Thyroid gland (tissue), 4 donors: ENCODE data around the gene ADI1. TPM values are rescaled to one million over a fixed set of nuclear protein-coding genes. Genes with fewer than 3 reads are reported as not detected.

Experiments
- DNase-seq, 2 donors: peaks; one replicate each; pipeline ENCODE4 v3.0.0-alpha.2; 2019
- H3K27ac ChIP-seq, 3 donors: fragments of 200-600 bp; sonication (generic); 1 replicate in 2 of 3; 2 replicates in 1 of 3; pipeline ENCODE4 v1.5.1; 2016 to 2019; ENCODE audit warnings: mild to moderate bottlenecking in 1 of 3, moderate library complexity in 1 of 3
- H3K27me3 ChIP-seq: fragments of 200-600 bp; sonication (generic); one replicate; pipeline ENCODE4 v1.5.1; 2019
- H3K36me3 ChIP-seq, 2 donors: fragments of 200-600 bp; sonication (generic); one replicate each; pipeline ENCODE4 v1.5.1; 2016 to 2019
- H3K4me1 ChIP-seq, 2 donors: fragments of 200-600 bp; sonication (generic); one replicate each; pipeline ENCODE4 v1.5.1; 2017 to 2019
- H3K4me3 ChIP-seq, 3 donors: fragments of 200-600 bp; sonication (generic); replicated peaks in 1 of 3; 1 replicate in 2 of 3; 2 replicates in 1 of 3; pipeline ENCODE4 v1.5.1; 2016; ENCODE audit warnings: mild to moderate bottlenecking in 1 of 3
- H3K9me3 ChIP-seq: fragments of 200-600 bp; sonication (generic); one replicate; pipeline ENCODE4 v1.5.1; 2017
- POLR2A ChIP-seq, 2 donors: fragments of 450-650 bp; IDR thresholded peaks; one replicate each; pipeline ENCODE4 v1.6.1; 2017; ENCODE audit warnings: antibody characterized with exemption in 2 of 2, mild to moderate bottlenecking in 2 of 2, moderate library complexity in 1 of 2
- WGBS, 2 donors: methylation state at CpG; one replicate each; pipeline ENCODE4 v1.1.5; 2017; 5-methylcytosine and 5-hydroxymethylcytosine counted together
- intact Hi-C: fragments of 100-400 bp; cut with DNase I; formaldehyde crosslinking; loops from one replicate; pipeline ENCODE4 v1.15.1; 2023
- total RNA-seq, 4 donors: library from RNA; depleted of rRNA; stranded (reverse); fragments of >200 nt; gene quantifications; one replicate each; pipeline ENCODE4 v1.2.3, GENCODE V29; 2016
- TF ChIP-seq, protein P1 (sequence below), 6 experiments: fragments of 200-600 bp in 3 of 6; fragments of 450-650 bp in 3 of 6; sonication (generic) in 3 of 6; IDR thresholded peaks; one replicate each; pipeline ENCODE4 v1.5.1; 2016 to 2019; ENCODE audit warnings: antibody characterized with exemption in 6 of 6, mild to moderate bottlenecking in 2 of 6, inconsistent platforms in 1 of 6, moderate library complexity in 1 of 6

The ADI1 gene
- total RNA-seq, 4 donors from 2014 or later: 35.9 to 65.1 (median 59.2) TPM

DNA sequence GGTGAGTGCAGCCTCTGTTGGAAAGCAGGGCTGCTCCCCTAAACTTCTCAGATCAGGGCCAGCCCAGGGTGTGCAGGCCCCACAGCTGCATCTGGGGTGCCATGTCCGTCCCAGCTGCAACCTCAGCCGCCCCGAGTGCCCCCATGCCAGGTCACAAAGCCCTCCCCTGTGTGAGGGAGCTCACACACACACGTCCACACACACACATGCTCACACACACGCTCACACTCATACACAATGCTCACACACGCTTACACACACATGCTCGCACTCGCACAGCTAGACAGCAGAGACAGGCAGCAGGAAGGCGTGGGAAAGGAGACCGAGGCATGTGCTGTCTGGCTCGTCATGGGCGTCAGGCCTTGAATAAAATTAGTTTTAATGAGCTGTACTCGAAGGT is 55.4 kb downstream of the ADI1 start:
- intact Hi-C loops: loop anchor here (5.0 to 10.0 kb wide), 2 partner anchors 42 to 279 kb away; no protein-coding TSS in a partner anchor
- H3K4me1 ChIP-seq: peaks cover 24 to 29% of the 10 kb centered on the region in 2 donors
- 94 to 96% methylated on average over 10 to 11 of the region's 13 CpGs for WGBS, 2 donors
- H3K36me3 ChIP-seq: peaks cover 21 to 38% of the 10 kb centered on the region in 2 donors
- no peak overlapping the region for H3K4me3 ChIP-seq
- no peak for DNase-seq
- no peaks in the 10 kb centered on the region for H3K27me3 ChIP-seq
- H3K27ac ChIP-seq: no peak overlapping the region
- H3K9me3 ChIP-seq: no peaks in the 10 kb centered on the region
- no peak for TF ChIP-seq POLR2A (IDR thresholded peaks at IDR 0.05)
- TF ChIP-seq, protein P1, sequence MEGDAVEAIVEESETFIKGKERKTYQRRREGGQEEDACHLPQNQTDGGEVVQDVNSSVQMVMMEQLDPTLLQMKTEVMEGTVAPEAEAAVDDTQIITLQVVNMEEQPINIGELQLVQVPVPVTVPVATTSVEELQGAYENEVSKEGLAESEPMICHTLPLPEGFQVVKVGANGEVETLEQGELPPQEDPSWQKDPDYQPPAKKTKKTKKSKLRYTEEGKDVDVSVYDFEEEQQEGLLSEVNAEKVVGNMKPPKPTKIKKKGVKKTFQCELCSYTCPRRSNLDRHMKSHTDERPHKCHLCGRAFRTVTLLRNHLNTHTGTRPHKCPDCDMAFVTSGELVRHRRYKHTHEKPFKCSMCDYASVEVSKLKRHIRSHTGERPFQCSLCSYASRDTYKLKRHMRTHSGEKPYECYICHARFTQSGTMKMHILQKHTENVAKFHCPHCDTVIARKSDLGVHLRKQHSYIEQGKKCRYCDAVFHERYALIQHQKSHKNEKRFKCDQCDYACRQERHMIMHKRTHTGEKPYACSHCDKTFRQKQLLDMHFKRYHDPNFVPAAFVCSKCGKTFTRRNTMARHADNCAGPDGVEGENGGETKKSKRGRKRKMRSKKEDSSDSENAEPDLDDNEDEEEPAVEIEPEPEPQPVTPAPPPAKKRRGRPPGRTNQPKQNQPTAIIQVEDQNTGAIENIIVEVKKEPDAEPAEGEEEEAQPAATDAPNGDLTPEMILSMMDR (IDR thresholded peaks at IDR 0.05): no peak

DNA sequence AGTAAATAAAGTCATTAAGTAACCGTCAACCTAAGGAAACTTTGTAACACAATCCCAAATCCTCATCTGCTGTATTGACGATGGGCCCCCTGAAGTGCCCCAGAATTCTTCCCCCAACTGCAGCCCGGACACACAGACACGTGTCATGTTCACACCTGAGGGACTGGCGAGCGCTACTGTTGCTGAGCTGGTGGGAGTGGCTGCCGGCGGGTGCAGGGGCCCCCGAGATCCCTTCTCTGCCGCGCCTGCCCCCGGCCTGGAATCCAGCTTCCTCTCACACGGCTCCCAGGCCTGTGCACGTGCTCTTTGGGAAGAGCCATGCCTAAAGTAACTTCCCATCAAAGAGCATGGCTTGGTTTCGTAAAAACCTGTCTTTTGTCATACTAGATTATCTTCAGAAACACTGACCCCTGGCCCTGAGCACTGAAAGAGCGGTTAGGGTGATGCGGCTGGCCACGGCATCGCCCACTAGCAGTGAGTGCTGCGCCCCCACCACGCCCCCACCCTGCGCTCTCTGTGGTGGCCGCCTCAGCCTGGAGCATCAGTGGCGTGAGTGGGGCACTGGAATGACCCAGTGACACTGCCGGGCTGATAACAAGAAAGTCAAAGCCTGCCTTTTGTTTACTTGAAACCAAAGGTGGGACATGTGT is 56.0 kb downstream of the ADI1 start:
- no peak overlapping the region for H3K27ac ChIP-seq
- H3K4me3 ChIP-seq: no peak overlapping the region
- DNase-seq: no peak
- TF ChIP-seq, protein P1 (IDR thresholded peaks at IDR 0.05): no peak
- no peak for TF ChIP-seq POLR2A (IDR thresholded peaks at IDR 0.05)
- H3K4me1 ChIP-seq: peaks cover 30 to 36% of the 10 kb centered on the region in 2 donors
- intact Hi-C loops: loop anchor here (5.0 to 10.0 kb wide), 2 partner anchors 41 to 279 kb away; no protein-coding TSS in a partner anchor
- peaks cover 22 to 32% of the 10 kb centered on the region in 2 donors for H3K36me3 ChIP-seq
- WGBS, 2 donors: 87 to 88% methylated on average over 18 to 25 of the region's 25 CpGs
- no peaks in the 10 kb centered on the region for H3K9me3 ChIP-seq
- H3K27me3 ChIP-seq: no peaks in the 10 kb centered on the region

GRCh38 chr2:3462493-3463104 is 56.7 kb downstream of the ADI1 start:
- Histone ChIP-seq H3K27ac (no peak overlapping the region), H3K4me1 (peaks cover 30 to 41% of the 10 kb centered on the region in 2 donors), H3K9me3 (no peaks in the 10 kb centered on the region), H3K27me3 (no peaks in the 10 kb centered on the region), H3K36me3 (peaks cover 29% of the 10 kb centered on the region in 2 donors), H3K4me3 (no peak overlapping the region)
- no peak for TF ChIP-seq POLR2A (IDR thresholded peaks at IDR 0.05)
- TF ChIP-seq, protein P1 (IDR thresholded peaks at IDR 0.05): peak in 1 of 6 experiments; percentile 6
- 79 to 82% methylated on average over 10 of the region's 10 CpGs for whole genome bisulfite sequencing, 2 donors
- DNase-seq: no peak
- intact Hi-C loops: loop anchor here (5.0 to 10.0 kb wide), 2 partner anchors 40 to 278 kb away; no protein-coding TSS in a partner anchor

DNA sequence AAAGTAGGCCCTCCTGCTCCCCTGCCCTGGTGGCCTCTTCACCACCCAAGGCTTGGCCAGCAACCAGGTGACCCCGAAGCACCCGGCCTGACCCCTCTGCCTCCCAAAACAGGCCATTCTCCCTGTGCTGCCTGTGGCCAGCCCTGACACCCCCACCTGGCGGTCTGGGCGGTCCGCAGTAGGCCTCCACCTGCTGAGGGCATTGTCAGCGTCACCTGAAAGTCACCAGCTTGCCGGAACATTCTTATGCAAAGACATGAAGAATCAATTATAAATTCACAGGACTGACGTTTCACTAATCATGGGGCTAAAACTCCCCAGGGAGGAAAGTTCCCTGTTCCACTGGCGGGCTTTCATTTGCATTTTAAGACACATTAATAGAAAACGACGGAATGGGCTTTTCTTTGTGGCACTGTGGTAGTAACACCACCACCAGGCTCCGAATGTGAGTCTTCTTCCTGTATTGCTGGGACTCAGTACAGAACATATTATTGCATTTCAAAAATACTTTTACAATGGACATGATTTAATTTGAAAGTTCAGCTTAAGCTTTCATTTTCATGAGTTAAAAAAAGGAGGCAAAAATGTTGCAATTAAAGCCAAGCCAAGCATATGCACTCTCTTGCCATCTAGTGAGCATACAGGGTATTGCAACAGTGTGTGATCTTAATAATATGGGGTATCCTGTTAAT is 57.4 kb downstream of the ADI1 start:
- WGBS, 2 donors: 68 to 79% methylated on average over 7 to 12 of the region's 12 CpGs
- intact Hi-C loops: loop anchor here (5.0 to 10.0 kb wide), 2 partner anchors 40 to 277 kb away; no protein-coding TSS in a partner anchor
- Histone ChIP-seq H3K27ac (peak overlapping the region; percentile 29 to 88 (median 86)), H3K27me3 (no peaks in the 10 kb centered on the region), H3K36me3 (peaks cover 23 to 29% of the 10 kb centered on the region in 2 donors), H3K4me3 (no peak overlapping the region), H3K4me1 (peaks cover 30 to 41% of the 10 kb centered on the region in 2 donors), H3K9me3 (no peaks in the 10 kb centered on the region)
- no peak for DNase-seq
- TF ChIP-seq, protein P1 (IDR thresholded peaks at IDR 0.05): peak; percentile 79 to 97 (median 92)
- TF ChIP-seq POLR2A (IDR thresholded peaks at IDR 0.05): no peak
